Effector memory CD4-positive, alpha-beta T cell (primary cell): ENCODE data around the gene THRSP.
"Not testable (repeated sequence)": the region's sequence is repeated elsewhere in the genome, so short reads cannot be mapped to it uniquely, and the experiment has no call there.

ENCODE experiments used
- DNase-seq, 3 donors: peaks; one replicate each; pipeline ENCODE4 v3.0.0-alpha.2; 2020
- H3K27ac ChIP-seq: 2 replicates; pipeline ENCODE4 v1.7.0; 2013; ENCODE audit warnings: mild to moderate bottlenecking, low read length, moderate library complexity; ENCODE audit not compliant: insufficient read depth, poor library complexity, severe bottlenecking
- H3K27me3 ChIP-seq: replicated peaks from 2 replicates; pipeline ENCODE4 v1.7.0; 2013; ENCODE audit warnings: mild to moderate bottlenecking, low read length; ENCODE audit not compliant: insufficient read depth, control insufficient read depth, poor library complexity, severe bottlenecking
- H3K36me3 ChIP-seq: 2 replicates; pipeline ENCODE4 v1.7.0; 2013; ENCODE audit warnings: mild to moderate bottlenecking, low read length, moderate library complexity; ENCODE audit not compliant: control insufficient read depth, insufficient read depth
- H3K4me1 ChIP-seq: 2 replicates; pipeline ENCODE4 v1.7.0; 2013; ENCODE audit warnings: low read length, mild to moderate bottlenecking; ENCODE audit not compliant: control insufficient read depth, insufficient read depth, poor library complexity, severe bottlenecking
- H3K4me3 ChIP-seq: 2 replicates; pipeline ENCODE4 v1.7.0; 2013; ENCODE audit warnings: low read length, low read depth, mild to moderate bottlenecking; ENCODE audit not compliant: insufficient read depth, poor library complexity, severe bottlenecking
- H3K9me3 ChIP-seq: 2 replicates; pipeline ENCODE4 v1.7.0; 2013; ENCODE audit warnings: mild to moderate bottlenecking, low read length, moderate library complexity; ENCODE audit not compliant: control insufficient read depth

The THRSP gene

DNA sequence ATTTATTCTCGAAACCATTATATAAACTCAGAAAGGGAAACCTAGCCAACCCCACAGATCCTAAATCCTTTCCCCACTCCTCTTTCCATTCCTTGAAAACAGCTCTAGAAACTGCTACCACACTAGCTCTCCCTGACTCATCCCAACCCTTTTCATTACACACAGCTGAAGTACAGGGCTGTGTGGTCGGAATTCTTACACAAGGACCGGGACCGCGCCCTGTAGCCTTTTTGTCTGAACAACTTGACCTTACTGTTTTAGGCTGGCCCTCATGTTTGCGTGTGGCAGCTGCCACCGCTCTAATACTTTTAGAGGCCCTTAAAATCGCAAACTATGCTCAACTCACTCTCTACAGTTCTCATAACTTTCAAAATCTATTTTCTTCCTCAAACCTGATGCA lies 20.8 kb downstream of the THRSP start:
- H3K27me3 ChIP-seq, H3K4me1 ChIP-seq, DNase-seq, H3K9me3 ChIP-seq, H3K4me3 ChIP-seq, H3K36me3 ChIP-seq, H3K27ac ChIP-seq: not testable (repeated sequence)

DNA sequence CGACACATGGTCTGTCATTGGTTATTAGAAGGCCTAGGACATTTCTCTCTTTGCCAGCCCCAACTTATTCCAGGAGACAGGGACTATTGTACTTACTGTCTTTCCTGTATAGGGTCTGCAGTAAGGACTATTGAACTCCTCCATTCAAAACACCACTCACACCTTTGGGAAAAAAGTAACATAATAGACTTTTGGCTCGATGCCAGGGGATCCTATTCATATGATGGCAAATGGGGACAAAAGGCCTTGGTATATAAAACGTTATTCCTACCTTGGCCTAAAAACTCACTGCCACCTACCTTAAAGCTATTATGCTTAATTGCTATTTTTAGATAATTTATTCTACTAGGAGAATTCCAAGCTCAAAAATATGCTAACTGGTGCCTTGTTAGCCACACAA lies 22.3 kb downstream of the THRSP start:
- no peak overlapping the region for H3K27ac ChIP-seq
- no peak for DNase-seq
- H3K9me3 ChIP-seq = no peaks in the 10 kb centered on the region
- no peaks in the 10 kb centered on the region for H3K27me3 ChIP-seq
- no peaks in the 10 kb centered on the region for H3K4me1 ChIP-seq
- H3K4me3 ChIP-seq = no peak overlapping the region
- H3K36me3 ChIP-seq = no peaks in the 10 kb centered on the region

DNA sequence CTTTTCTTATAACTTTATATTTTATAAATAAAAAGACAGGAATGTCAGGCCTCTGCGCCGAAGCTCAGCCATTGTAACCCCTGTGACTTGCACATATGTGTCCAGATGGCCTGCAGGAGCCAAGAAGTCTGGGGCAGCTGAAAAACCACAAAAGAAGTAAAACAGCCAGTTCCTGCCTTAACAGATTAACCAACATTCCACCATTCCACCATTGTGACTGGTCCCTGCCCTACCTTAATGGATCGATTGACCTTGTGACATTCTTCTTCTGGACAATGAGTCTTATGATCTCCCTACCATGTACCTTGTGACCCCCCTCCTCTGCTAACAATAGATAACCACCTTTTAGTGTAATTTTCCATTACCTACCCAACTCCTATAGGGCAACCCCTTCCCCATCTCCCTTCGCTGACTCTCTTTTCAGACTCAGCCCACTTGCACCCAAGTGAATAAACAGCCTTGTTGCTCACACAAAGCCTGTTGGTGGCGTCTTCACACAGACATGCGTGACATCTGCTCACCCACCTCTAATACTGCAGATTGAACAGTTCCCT lies 22.9 kb downstream of the THRSP start:
- H3K27me3 ChIP-seq, H3K4me3 ChIP-seq, H3K36me3 ChIP-seq, H3K4me1 ChIP-seq, H3K27ac ChIP-seq, DNase-seq, H3K9me3 ChIP-seq: not testable (repeated sequence)

DNA sequence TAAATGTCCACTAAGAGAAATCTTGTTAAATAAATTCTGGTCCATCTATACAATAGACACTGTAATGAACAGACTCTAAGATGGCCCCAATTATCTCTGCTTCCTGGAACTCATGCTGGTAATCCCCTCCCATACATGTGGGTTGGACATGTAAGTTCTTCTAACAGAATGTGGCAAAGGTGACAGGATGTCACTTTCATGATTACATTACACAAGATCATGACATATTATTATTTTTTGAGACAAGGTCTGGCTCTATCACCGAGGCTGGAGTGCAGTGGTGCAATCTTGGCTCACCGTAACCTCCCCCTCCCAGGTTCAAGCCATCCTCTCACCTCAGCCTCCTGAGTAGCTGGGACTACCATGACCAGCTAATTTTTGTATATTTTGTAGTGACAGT lies 30.6 kb downstream of the THRSP start:
- peaks cover 1% of the 10 kb centered on the region for H3K36me3 ChIP-seq
- H3K4me1 ChIP-seq = no peaks in the 10 kb centered on the region
- no peak overlapping the region for H3K27ac ChIP-seq
- no peak for DNase-seq
- H3K27me3 ChIP-seq = no peaks in the 10 kb centered on the region
- no peak overlapping the region for H3K4me3 ChIP-seq
- H3K9me3 ChIP-seq = no peaks in the 10 kb centered on the region

DNA sequence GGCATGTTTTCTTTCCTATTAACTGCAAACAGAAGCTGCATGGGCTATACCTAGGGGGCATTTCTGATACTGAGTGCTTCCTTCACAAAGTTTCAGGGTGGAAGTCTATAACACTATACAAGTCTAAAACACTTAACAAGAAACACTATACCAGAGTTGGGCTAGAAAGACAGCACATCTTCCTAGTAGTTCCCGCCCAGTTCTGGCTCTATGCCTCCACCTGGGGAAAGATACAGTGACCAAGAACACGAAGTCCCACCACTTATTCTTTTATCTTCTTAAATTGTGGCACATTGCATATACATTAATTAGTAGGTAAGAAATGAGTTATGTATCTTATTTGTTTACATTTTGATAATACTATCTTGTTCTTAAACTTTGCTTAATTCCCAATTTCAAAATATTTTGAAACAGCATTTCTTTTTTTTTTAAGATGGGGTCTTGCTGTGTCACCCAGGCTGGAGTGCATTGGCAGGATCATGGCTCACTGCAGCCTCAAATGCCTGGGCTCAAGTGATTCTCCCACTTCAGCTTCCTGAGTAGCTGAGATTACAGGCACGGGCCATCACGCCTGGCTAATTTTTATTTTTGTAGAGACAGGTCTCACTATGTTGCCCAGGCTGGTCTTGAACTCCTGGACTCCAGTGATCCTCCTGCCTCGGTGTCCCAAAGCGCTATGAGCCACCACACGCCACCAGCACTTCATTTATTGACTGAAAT lies 34.2 kb downstream of the THRSP start:
- no peak overlapping the region for H3K4me3 ChIP-seq
- no peaks in the 10 kb centered on the region for H3K27me3 ChIP-seq
- peaks cover 14% of the 10 kb centered on the region for H3K36me3 ChIP-seq
- no peak overlapping the region for H3K27ac ChIP-seq
- no peaks in the 10 kb centered on the region for H3K4me1 ChIP-seq
- H3K9me3 ChIP-seq = no peaks in the 10 kb centered on the region
- no peak for DNase-seq

DNA sequence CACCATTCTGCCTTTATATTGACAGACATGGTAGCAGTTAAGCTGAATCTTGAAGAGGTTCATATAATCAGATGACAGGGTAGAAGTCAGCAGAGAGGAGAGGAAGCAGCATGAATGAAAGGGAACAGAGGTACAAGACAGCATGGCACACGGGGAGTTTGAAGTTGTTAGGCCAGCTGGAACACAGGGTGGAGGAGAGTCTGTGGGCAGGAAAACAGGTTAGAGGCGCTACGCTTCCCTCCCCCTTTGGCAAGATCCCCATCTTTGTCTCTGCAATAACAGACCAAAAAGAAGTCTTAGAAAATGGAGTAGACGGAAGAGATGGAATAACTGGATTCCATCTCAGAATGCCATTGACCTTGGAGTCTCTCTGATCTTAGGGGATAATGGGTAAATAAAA lies 36.0 kb downstream of the THRSP start:
- Histone ChIP-seq H3K27me3 (no peaks in the 10 kb centered on the region), H3K27ac (no peak overlapping the region), H3K9me3 (no peaks in the 10 kb centered on the region), H3K4me1 (no peaks in the 10 kb centered on the region), H3K4me3 (no peak overlapping the region), H3K36me3 (peaks cover 14% of the 10 kb centered on the region)
- no peak for DNase-seq

GRCh38 chr11:78100261-78100660 lies 36.6 kb downstream of the THRSP start:
- no peak for DNase-seq
- H3K36me3 ChIP-seq = peaks cover 14% of the 10 kb centered on the region

GRCh38 chr11:78100676-78101472 lies 37.2 kb downstream of the THRSP start:
- Histone ChIP-seq H3K36me3 (peaks cover 14% of the 10 kb centered on the region), H3K27ac (no peak overlapping the region), H3K9me3 (no peaks in the 10 kb centered on the region), H3K27me3 (no peaks in the 10 kb centered on the region), H3K4me1 (no peaks in the 10 kb centered on the region), H3K4me3 (no peak overlapping the region)
- DNase-seq = no peak

More at GRCh38 chr11:78100261-78100660, 36.6 kb downstream of the THRSP start:
- Histone ChIP-seq H3K9me3 (no peaks in the 10 kb centered on the region), H3K4me1 (no peaks in the 10 kb centered on the region), H3K27ac (no peak overlapping the region), H3K4me3 (no peak overlapping the region), H3K27me3 (no peaks in the 10 kb centered on the region)

DNA sequence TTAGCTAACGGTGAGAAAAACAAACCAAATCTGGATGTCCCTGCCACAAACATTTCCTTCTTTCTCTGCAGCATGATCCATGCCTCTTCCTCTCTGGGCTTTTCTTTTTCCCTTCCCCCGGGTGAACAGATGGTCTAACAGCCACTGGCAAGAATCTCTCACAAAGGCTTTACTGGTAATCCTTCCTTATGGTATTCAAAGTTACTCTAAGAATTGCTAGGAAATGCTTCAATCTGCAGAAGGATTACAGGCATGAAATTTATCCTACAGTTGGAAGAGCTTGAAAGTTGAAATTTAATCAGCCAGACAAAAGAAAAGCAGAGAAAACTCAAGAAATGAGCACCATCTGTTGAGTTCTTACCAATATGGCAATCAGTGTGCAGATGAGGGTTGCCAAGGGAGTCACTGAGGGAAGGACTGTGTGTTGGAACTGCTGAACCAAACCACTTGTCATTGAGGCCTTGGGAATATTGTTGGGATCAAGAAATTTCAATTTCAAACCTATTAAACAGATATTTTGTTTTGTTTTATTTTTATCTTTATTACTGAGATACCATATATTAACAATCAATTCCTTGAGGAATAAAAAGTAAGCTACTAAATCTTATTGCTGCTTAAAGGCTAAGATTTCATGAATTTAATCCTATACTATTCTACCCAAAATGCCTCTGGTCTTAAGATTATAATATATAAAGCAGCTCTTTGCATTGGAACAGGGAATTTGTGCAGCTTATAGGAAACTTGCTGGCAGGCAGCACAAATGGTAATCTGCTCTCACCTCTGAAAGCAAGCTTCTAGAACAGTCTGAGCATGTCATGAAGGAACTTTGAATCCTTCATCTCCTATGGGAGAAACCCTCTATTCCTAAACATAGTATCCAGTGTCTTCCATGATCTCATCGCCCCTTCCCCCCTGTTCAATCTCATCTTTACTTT lies 45.7 kb downstream of the THRSP start:
- Histone ChIP-seq H3K4me1 (no peaks in the 10 kb centered on the region), H3K36me3 (peaks cover 3% of the 10 kb centered on the region), H3K27me3 (no peaks in the 10 kb centered on the region), H3K9me3 (no peaks in the 10 kb centered on the region), H3K27ac (no peak overlapping the region), H3K4me3 (no peak overlapping the region)
- no peak for DNase-seq
